ENCODE data around the gene TRIM38.

Gene TRIM38

GRCh38 chr6:26033941-26034354, 71.3 kb downstream of the TRIM38 start:
- Mint-ChIP-seq H3K27me3 (ENCODE audit: low read depth) (peaks cover 2% of the 10 kb centered on the region), H3K36me3 (ENCODE audit: low read depth) (peaks cover 3% of the 10 kb centered on the region), H3K4me1 (ENCODE audit: low read depth) (peaks cover 55% of the 10 kb centered on the region), H3K9me3 (no peaks in the 10 kb centered on the region), H3K4me3 (peak overlapping the region; percentile 94), H3K27ac (peak overlapping the region; percentile 98)
- DNase-seq (ENCODE audit: low spot score), result peak; percentile 62

GRCh38 chr6:26034905-26035304, 72.3 kb downstream of the TRIM38 start:
- no peak for DNase-seq (ENCODE audit: low spot score)
- Mint-ChIP-seq H3K27me3 (ENCODE audit: low read depth) (peaks cover 2% of the 10 kb centered on the region), H3K36me3 (ENCODE audit: low read depth) (peaks cover 3% of the 10 kb centered on the region), H3K4me3 (peak overlapping the region; percentile 94), H3K27ac (peak overlapping the region; percentile 98), H3K9me3 (no peaks in the 10 kb centered on the region), H3K4me1 (ENCODE audit: low read depth) (peaks cover 48% of the 10 kb centered on the region)
